CD14-positive monocyte (primary cell): ENCODE results near the gene AOC1. TPM values are rescaled to one million over a fixed set of nuclear protein-coding genes. Genes with fewer than 3 reads are reported as not detected.

Experiments used
- DNase-seq, 3 donors: peaks; one replicate each; pipeline ENCODE4 v3.0.0-alpha.2; 2011 to 2022
- H2AFZ ChIP-seq: 2 replicates; pipeline ENCODE4 v1.6.0; 2012; ENCODE audit warnings: mild to moderate bottlenecking, low read depth, low read length, inconsistent platforms; ENCODE audit not compliant: insufficient read depth, poor library complexity, severe bottlenecking
- H3K27ac ChIP-seq, 2 donors: 1 replicate in 1 of 2; 2 replicates in 1 of 2; pipeline ENCODE4 v1.5.1; 2012 to 2013; ENCODE audit warnings: low read length in 2 of 2, control low read depth in 1 of 2, inconsistent platforms in 1 of 2, low read depth in 1 of 2, mild to moderate bottlenecking in 1 of 2
- H3K27me3 ChIP-seq, 2 donors: one replicate each; pipeline versions ENCODE4 v1.6.0 to v1.6.1; 2011 to 2013; ENCODE audit warnings: low read length in 2 of 2; ENCODE audit not compliant: control insufficient read depth in 2 of 2, insufficient read depth in 2 of 2
- H3K36me3 ChIP-seq, 2 donors: replicated peaks in 1 of 2; 1 replicate in 1 of 2; 2 replicates in 1 of 2; pipeline versions ENCODE4 v1.5.1 to v1.6.1; 2012 to 2013; ENCODE audit warnings: low read length in 2 of 2, control low read depth in 1 of 2, inconsistent platforms in 1 of 2, mild to moderate bottlenecking in 1 of 2; ENCODE audit not compliant: insufficient read depth in 2 of 2, control insufficient read depth in 1 of 2
- H3K4me1 ChIP-seq, 2 donors: 1 replicate in 1 of 2; 2 replicates in 1 of 2; pipeline versions ENCODE4 v1.5.1 to v1.6.1; 2012 to 2013; ENCODE audit warnings: low read length in 2 of 2, control low read depth in 1 of 2, inconsistent platforms in 1 of 2, mild to moderate bottlenecking in 1 of 2, moderate library complexity in 1 of 2; ENCODE audit not compliant: insufficient read depth in 2 of 2, control insufficient read depth in 1 of 2
- H3K4me2 ChIP-seq: replicated peaks from 2 replicates; pipeline ENCODE3; 2012; ENCODE audit warnings: low read length, moderate library complexity, mild to moderate bottlenecking; ENCODE audit not compliant: poor library complexity, severe bottlenecking; ENCODE audit errors: extremely low read depth
- H3K4me3 ChIP-seq, 3 experiments: fragments of 200-600 bp in 1 of 3; sonication (generic) in 1 of 3; replicated peaks in 1 of 3; 1 replicate in 2 of 3; 2 replicates in 1 of 3; pipeline ENCODE4 v1.5.1; 2011 to 2013; ENCODE audit warnings: low read length in 3 of 3, mild to moderate bottlenecking in 3 of 3, control low read depth in 2 of 3, low read depth in 2 of 3, inconsistent platforms in 1 of 3, moderate library complexity in 1 of 3
- H3K79me2 ChIP-seq: 2 replicates; pipeline ENCODE4 v1.6.0; 2012; ENCODE audit warnings: mild to moderate bottlenecking, control low read depth, inconsistent platforms, low read length, moderate library complexity; ENCODE audit not compliant: insufficient read depth
- H3K9ac ChIP-seq: 2 replicates; pipeline ENCODE4 v1.6.0; 2017; ENCODE audit warnings: low read length, mild to moderate bottlenecking; ENCODE audit not compliant: insufficient read depth, poor library complexity, severe bottlenecking
- H3K9me3 ChIP-seq, 2 donors: replicated peaks in 1 of 2; 1 replicate in 1 of 2; 2 replicates in 1 of 2; pipeline versions ENCODE4 v1.5.1 to v1.6.1; 2012 to 2013; ENCODE audit warnings: low read length in 2 of 2, control low read depth in 1 of 2; ENCODE audit not compliant: control insufficient read depth in 1 of 2, insufficient read depth in 1 of 2
- H4K20me1 ChIP-seq: 2 replicates; pipeline ENCODE4 v1.6.0; 2012; ENCODE audit warnings: mild to moderate bottlenecking, low read length, control low read depth, moderate library complexity; ENCODE audit not compliant: insufficient read depth
- H3K27ac Mint-ChIP-seq, 7 donors: one replicate each; pipeline ENCODE4 v1.8.0; 2020; ENCODE audit warnings: mild to moderate bottlenecking in 7 of 7, mixed read lengths in 7 of 7, moderate library complexity in 6 of 7, inconsistent platforms in 2 of 7
- H3K27me3 Mint-ChIP-seq, 3 donors: one replicate each; pipeline ENCODE4 v1.8.0; 2021 to 2022; ENCODE audit warnings: low read depth in 3 of 3, mild to moderate bottlenecking in 3 of 3, mixed read lengths in 3 of 3, moderate library complexity in 3 of 3, inconsistent platforms in 1 of 3
- H3K36me3 Mint-ChIP-seq, 2 donors: one replicate each; pipeline ENCODE4 v1.8.0; 2020; ENCODE audit warnings: mixed read lengths in 2 of 2, inconsistent platforms in 1 of 2, mild to moderate bottlenecking in 1 of 2
- H3K4me1 Mint-ChIP-seq: one replicate; pipeline ENCODE4 v1.8.0; 2020; ENCODE audit warnings: mild to moderate bottlenecking, mixed read lengths
- H3K4me3 Mint-ChIP-seq, 2 donors: one replicate each; pipeline ENCODE4 v1.8.0; 2020; ENCODE audit warnings: mild to moderate bottlenecking in 2 of 2, mixed read lengths in 2 of 2, moderate library complexity in 1 of 2
- H3K9me3 Mint-ChIP-seq, 7 donors: one replicate each; pipeline ENCODE4 v1.8.0; 2020 to 2022; ENCODE audit warnings: mixed read lengths in 7 of 7, mild to moderate bottlenecking in 6 of 7, moderate library complexity in 6 of 7, inconsistent platforms in 2 of 7
- CTCF ChIP-seq: fragments of 200-600 bp; IDR thresholded peaks from one replicate; pipeline ENCODE4 v1.8.0; 2022; ENCODE audit warnings: antibody characterized with exemption, mild to moderate bottlenecking
- WGBS: methylation state at CpG from one replicate; pipeline ENCODE4 v1.1.5; 2013; ENCODE audit warnings: missing lambda C conversion rate; ENCODE audit not compliant: insufficient coverage; 5-methylcytosine and 5-hydroxymethylcytosine counted together
- intact Hi-C, 2 donors: fragments of 100-400 bp; cut with micrococcal nuclease; formaldehyde crosslinking; loops; one replicate each; pipeline versions ENCODE4 v1.15.0 to v1.15.1; 2023
- polyA minus RNA-seq: library from RNA; depleted of rRNA, polyadenylated mRNA; stranded (reverse); fragments of >200 nt; gene quantifications from 2 replicates; pipeline ENCODE4 v1.2.3, GENCODE V29; 2012
- polyA plus RNA-seq, 3 donors: library from polyadenylated mRNA; depleted of rRNA in 1 of 3; unstranded in 2 of 3; stranded (reverse) in 1 of 3; fragments of 300-500 nt in 2 of 3; fragments of >200 nt in 1 of 3; fragmentation: Illumina TruSeq in 2 of 3; gene quantifications; 1 replicate in 2 of 3; 2 replicates in 1 of 3; pipeline ENCODE4 v1.2.3, GENCODE V29; 2012 to 2021
- total RNA-seq, 12 experiments: library from RNA in 1 of 12; stranded (reverse) in 1 of 12; fragments of 120-200 nt in 1 of 12; gene quantifications; one replicate each; pipeline ENCODE4 v1.2.4 and lab custom pipeline; 2013 to 2026; ENCODE audit warnings: mixed read lengths in 6 of 12, inconsistent platforms in 1 of 12

The AOC1 gene
- 0.08 TPM for total RNA-seq (2013)
- polyA plus RNA-seq: under 1 TPM in 2 of 3 donors, not detected in 1; 0.16 to 0.31 TPM
- polyA minus RNA-seq: 0.69 and 1.1 TPM in 2 replicates
- total RNA-seq (lab: John Stamatoyannopoulos, UW): 0 to 0.58 (median 0.07) reads per million in 11 experiments

GRCh38 chr7:150852371-150852905 is at the start of gene AOC1:
TSS of gene AOC1 (plus strand) at chr7:150852517. CDS start at chr7:150856471, 3,954 bp downstream.
- Histone ChIP-seq H3K27ac (no peak within 1 kb of the TSS), H3K36me3 (no peaks in the 10 kb centered on the region), H3K4me1 (peaks cover 9 to 17% of the 10 kb centered on the region in 2 donors), H3K27me3 (no peaks in the 10 kb centered on the region), H3K4me2 (peak within 1 kb of the TSS; percentile 11), H2AFZ (peak within 1 kb of the TSS; percentile 46), H3K4me3 (no peak within 1 kb of the TSS), H3K9ac (no peak within 1 kb of the TSS), H3K79me2 (no peaks in the 10 kb centered on the region), H4K20me1 (no peaks in the 10 kb centered on the region), H3K9me3 (no peaks in the 10 kb centered on the region)
- H3K9me3 Mint-ChIP-seq: peaks cover 0 to 3% (median 0%) of the 10 kb centered on the region in 7 donors
- WGBS: 50% methylated on average over 5 of the region's 8 CpGs
- peak within 1 kb of the TSS; percentile 35 to 66 for H3K4me3 Mint-ChIP-seq
- no peaks in the 10 kb centered on the region for H3K36me3 Mint-ChIP-seq
- peaks cover 19% of the 10 kb centered on the region for H3K4me1 Mint-ChIP-seq
- no peak for TF ChIP-seq CTCF
- H3K27ac Mint-ChIP-seq: no peak within 1 kb of the TSS
- intact Hi-C loops: no loop called here
- no peak for DNase-seq
- H3K27me3 Mint-ChIP-seq: peaks cover 3 to 7% (median 6%) of the 10 kb centered on the region in 3 donors

GRCh38 chr7:150803161-150803860 is 49.0 kb upstream of the AOC1 start:
- Histone ChIP-seq H3K4me2 (peak overlapping the region; percentile 84), H4K20me1 (peaks cover 11% of the 10 kb centered on the region), H3K9ac (no peak overlapping the region), H3K79me2 (peaks cover 35% of the 10 kb centered on the region), H3K4me1 (peaks cover 23 to 52% of the 10 kb centered on the region in 2 donors), H3K9me3 (peaks cover 7 to 12% of the 10 kb centered on the region in 2 donors), H2AFZ (no peak overlapping the region), H3K4me3 (peak overlapping the region in 1 of 3 experiments; percentile 91), H3K36me3 (peaks cover 0 to 41% of the 10 kb centered on the region in 2 donors), H3K27me3 (peaks cover 2 to 35% of the 10 kb centered on the region in 2 donors), H3K27ac (no peak overlapping the region)
- Mint-ChIP-seq H3K27me3 (peaks cover 0 to 40% (median 32%) of the 10 kb centered on the region in 3 donors), H3K27ac (peak overlapping the region in 1 of 7 donors; percentile 70), H3K4me1 (peaks cover 38% of the 10 kb centered on the region), H3K9me3 (peaks cover 11 to 23% (median 19%) of the 10 kb centered on the region in 7 donors), H3K36me3 (peaks cover 50 to 57% of the 10 kb centered on the region in 2 donors), H3K4me3 (peak overlapping the region in 1 of 2 donors; percentile 26)
- no peak for TF ChIP-seq CTCF
- WGBS: 87% methylated on average over 9 of the region's 10 CpGs
- DNase-seq: no peak
- intact Hi-C loops: no loop called here
